Mammary epithelial cell (primary cell): ENCODE measurements around the gene FAAH2.

ENCODE experiments used
- CTCF ChIP-seq, 2 donors: IDR thresholded peaks in 1 of 2; conservative IDR thresholded peaks in 1 of 2; 2 replicates each; pipeline ENCODE4 v1.5.1; 2011 to 2012; ENCODE audit warnings: inconsistent platforms in 2 of 2, low read length in 2 of 2, mild to moderate bottlenecking in 2 of 2, control low read depth in 1 of 2, low read depth in 1 of 2; ENCODE audit not compliant: insufficient read depth in 1 of 2; ENCODE audit errors: extremely low read depth in 1 of 2
- EZH2 ChIP-seq: IDR thresholded peaks from 2 replicates; pipeline ENCODE4 v1.6.1; 2012; ENCODE audit warnings: low read length, inconsistent platforms, borderline replicate concordance

- TF ChIP-seq CTCF (conservative IDR thresholded peaks at IDR 0.05 in 1 of 2, IDR thresholded peaks at IDR 0.05 in 1 of 2; ENCODE audit: extremely low read depth in 1 of 2, insufficient read depth in 1 of 2, low read depth in 1 of 2, low read length in 2 of 2) (no peak), EZH2 (no peak)
Measured at GRCh38 chrX:57329008-57329407, 42.5 kb downstream of the FAAH2 start.
